SK-N-SH treated with all-trans-retinoic acid at 6 μM for 48 hours (cell line): Measurements from ENCODE around the gene HOXC13.

ENCODE experiments used
- PATZ1 ChIP-seq: fragments of 250-450 bp; sonication (Bioruptor Pico); IDR thresholded peaks from 2 replicates; pipeline ENCODE4 v1.8.0; 2020; ENCODE audit warnings: mild to moderate bottlenecking, moderate library complexity, borderline replicate concordance
- RARB ChIP-seq: fragments of 250-450 bp; sonication (Bioruptor Pico); IDR thresholded peaks from 2 replicates; pipeline ENCODE4 v1.8.0; 2021; ENCODE audit warnings: mild to moderate bottlenecking, moderate library complexity
- TF ChIP-seq, protein P1 (sequence below): fragments of 250-450 bp; sonication (Bioruptor Pico); IDR thresholded peaks from 2 replicates; pipeline ENCODE4 v1.5.1; 2020; ENCODE audit warnings: low read depth, mild to moderate bottlenecking, moderate library complexity

- TF ChIP-seq RARB (CRISPR knock-in tag) (no peak), PATZ1 (no peak)
- TF ChIP-seq, protein P1, sequence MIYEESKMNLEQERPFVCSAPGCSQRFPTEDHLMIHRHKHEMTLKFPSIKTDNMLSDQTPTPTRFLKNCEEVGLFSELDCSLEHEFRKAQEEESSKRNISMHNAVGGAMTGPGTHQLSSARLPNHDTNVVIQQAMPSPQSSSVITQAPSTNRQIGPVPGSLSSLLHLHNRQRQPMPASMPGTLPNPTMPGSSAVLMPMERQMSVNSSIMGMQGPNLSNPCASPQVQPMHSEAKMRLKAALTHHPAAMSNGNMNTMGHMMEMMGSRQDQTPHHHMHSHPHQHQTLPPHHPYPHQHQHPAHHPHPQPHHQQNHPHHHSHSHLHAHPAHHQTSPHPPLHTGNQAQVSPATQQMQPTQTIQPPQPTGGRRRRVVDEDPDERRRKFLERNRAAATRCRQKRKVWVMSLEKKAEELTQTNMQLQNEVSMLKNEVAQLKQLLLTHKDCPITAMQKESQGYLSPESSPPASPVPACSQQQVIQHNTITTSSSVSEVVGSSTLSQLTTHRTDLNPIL (CRISPR knock-in tag), result no peak
Observed at GRCh38 chr12:53990311-53991076, 51.9 kb downstream of the HOXC13 start.
